HepG2 (cell line): ENCODE results near the gene GPER1. TPM values are rescaled to one million over a fixed set of nuclear protein-coding genes. Genes with fewer than 3 reads are reported as not detected.

Experiments used
- ATAC-seq: fragments of 200-7000 bp; cut with Tn5 transposase; 3 replicates; pipeline ENCODE4 v1.9.1; 2020; ENCODE audit warnings: mild to moderate bottlenecking, moderate library complexity
- BruUV-seq: library from RNA; stranded (reverse); fragments of 400-500 nt; replicated peaks from 2 replicates; lab custom pipeline; 2021; lab: Mats Ljungman, UMichigan
- CTCF ChIA-PET: fragments of 300-600 bp; formaldehyde crosslinking; extraction: SDS; loops from one replicate; lab custom pipeline; 2021; ENCODE audit warnings: low total read pairs, inconsistent platforms, low intra/inter-chr PET ratio; lab: Yijun Ruan, JAX
- POLR2A ChIA-PET: fragments of 350-600 bp; sonication (Branson Sonifier 250); formaldehyde crosslinking; loops from one replicate; lab custom pipeline; 2020; ENCODE audit warnings: antibody characterized with exemption, inconsistent platforms; lab: Yijun Ruan, JAX
- DNase-seq: peaks from one replicate; pipeline ENCODE4 v3.0.0-alpha.2; 2015; ENCODE audit warnings: low spot score
- FAIRE-seq: peaks from 3 replicates; lab custom pipeline; 2011; peaks lifted over from hg19 to GRCh38; lab: Jason Lieb, UNC
- H2AFZ ChIP-seq: one replicate; pipeline ENCODE4 v1.6.1; 2011; ENCODE audit warnings: low read length, inconsistent platforms
- H3K27ac ChIP-seq: fragments of 300-600 bp; 3 replicates; pipeline ENCODE4 v1.8.0; 2011; ENCODE audit warnings: mixed run types, mild to moderate bottlenecking, mixed read lengths, low read length, inconsistent platforms; ENCODE audit not compliant: insufficient read depth; ENCODE audit errors: extremely low read length
- H3K27me3 ChIP-seq, 2 experiments: fragments of 200-600 bp in 1 of 2; 2 replicates in 1 of 2; 3 replicates in 1 of 2; pipeline versions ENCODE4 v1.6.0 to v1.8.0; 2011; ENCODE audit warnings: low read length in 2 of 2, mild to moderate bottlenecking in 2 of 2, moderate library complexity in 2 of 2, inconsistent platforms in 1 of 2; ENCODE audit not compliant: insufficient read depth in 2 of 2, control insufficient read depth in 1 of 2
- H3K36me3 ChIP-seq, 2 experiments: fragments of 200-600 bp in 1 of 2; replicated peaks in 1 of 2; 2 replicates in 1 of 2; 3 replicates in 1 of 2; pipeline versions ENCODE4 v1.5.1 to v1.8.0; 2011; ENCODE audit warnings: low read length in 2 of 2, inconsistent platforms in 1 of 2; ENCODE audit not compliant: insufficient read depth in 2 of 2, control insufficient read depth in 1 of 2
- H3K4me1 ChIP-seq: 2 replicates; pipeline ENCODE4 v1.5.1; 2012; ENCODE audit warnings: low read length, inconsistent platforms; ENCODE audit not compliant: insufficient read depth
- H3K4me2 ChIP-seq: 2 replicates; pipeline ENCODE4 v1.6.0; 2011; ENCODE audit warnings: low read depth, low read length, inconsistent platforms
- H3K4me3 ChIP-seq, 3 experiments: fragments of 200-600 bp in 1 of 3; sonication (generic), shearing (Covaris generic) in 1 of 3; replicated peaks in 1 of 3; 2 replicates each; pipeline ENCODE4 v1.5.1; 2011 to 2016; ENCODE audit warnings: low read length in 3 of 3, inconsistent platforms in 2 of 3, low read depth in 2 of 3, mild to moderate bottlenecking in 2 of 3, control low read depth in 1 of 3, mixed read lengths in 1 of 3; ENCODE audit not compliant: insufficient read depth in 1 of 3
- H3K79me2 ChIP-seq: one replicate; pipeline ENCODE4 v1.6.1; 2011; ENCODE audit warnings: low read length, inconsistent platforms; ENCODE audit not compliant: insufficient read depth
- H3K9ac ChIP-seq: 2 replicates; pipeline ENCODE4 v1.6.0; 2011; ENCODE audit warnings: mild to moderate bottlenecking, low read depth, low read length, inconsistent platforms; ENCODE audit not compliant: insufficient read depth
- H3K9me3 ChIP-seq: 2 replicates; pipeline ENCODE4 v1.5.1; 2012; ENCODE audit warnings: mild to moderate bottlenecking, low read length
- H4K20me1 ChIP-seq: 2 replicates; pipeline ENCODE4 v1.6.0; 2011; ENCODE audit warnings: inconsistent platforms, mild to moderate bottlenecking, low read length, moderate library complexity; ENCODE audit not compliant: insufficient read depth
- AGO2 ChIP-seq: fragments of 200-400 bp; formaldehyde crosslinking; optimal IDR thresholded peaks from 2 replicates; pipeline ENCODE3; 2017; ENCODE audit warnings: mild to moderate bottlenecking, low read depth, low read length, moderate library complexity
- CBX5 ChIP-seq: sonication (generic); formaldehyde crosslinking; IDR thresholded peaks from 2 replicates; pipeline ENCODE4 v1.4.0; 2020; ENCODE audit warnings: missing genetic modification reagents, borderline replicate concordance
- CEBPG ChIP-seq: IDR thresholded peaks from 2 replicates; pipeline ENCODE4 v1.6.1; 2016
- MED1 ChIP-seq: sonication (generic); formaldehyde crosslinking; IDR thresholded peaks from 2 replicates; pipeline ENCODE4 v1.4.0; 2020; ENCODE audit warnings: missing genetic modification reagents
- MZF1 ChIP-seq: sonication (generic); formaldehyde crosslinking; IDR thresholded peaks from 2 replicates; pipeline ENCODE4 v1.8.1; 2023; ENCODE audit warnings: mild to moderate bottlenecking, missing genetic modification reagents, borderline replicate concordance
- PHF8 ChIP-seq: sonication (generic); formaldehyde crosslinking; IDR thresholded peaks from 2 replicates; pipeline ENCODE4 v1.5.0; 2020; ENCODE audit warnings: missing genetic modification reagents
- ZKSCAN5 ChIP-seq: sonication (generic); formaldehyde crosslinking; IDR thresholded peaks from 2 replicates; pipeline ENCODE4 v1.5.1; 2020; ENCODE audit warnings: mild to moderate bottlenecking, missing genetic modification reagents
- ZNF10 ChIP-seq: sonication (generic); formaldehyde crosslinking; IDR thresholded peaks from 2 replicates; pipeline ENCODE4 v1.4.0; 2020; ENCODE audit warnings: mild to moderate bottlenecking, low read depth, missing genetic modification reagents, borderline replicate concordance
- ZNF563 ChIP-seq: sonication (generic); formaldehyde crosslinking; IDR thresholded peaks from 2 replicates; pipeline ENCODE4 v1.8.0; 2022; ENCODE audit warnings: mild to moderate bottlenecking, moderate library complexity, missing genetic modification reagents
- WGBS: methylation state at CpG from one replicate; pipeline ENCODE4 v1.1.6; 2017; ENCODE audit warnings: low lambda C conversion rate; 5-methylcytosine and 5-hydroxymethylcytosine counted together
- in situ Hi-C: cut with HindIII; loops from 2 replicates; pipeline ENCODE4 v1.10.0; 2017; ENCODE audit warnings: low pct_unique_long_range_greater_than_20kb; ENCODE audit not compliant: extremely low pct_ligation_motif_present
- intact Hi-C: fragments of 100-400 bp; cut with micrococcal nuclease; formaldehyde crosslinking; loops from one replicate; pipeline ENCODE4 v1.10.0; 2022; ENCODE audit not compliant: unreplicated experiment
- polyA plus RNA-seq, 8 experiments: library from polyadenylated mRNA; depleted of rRNA in 3 of 8; stranded (reverse) in 7 of 8; unstranded in 1 of 8; fragments of >200 nt; fragmentation: Illumina TruSeq in 4 of 8; extraction: Trizol in 4 of 8; gene quantifications; 2 replicates each; pipeline versions ENCODE4 v1.2.1 to v1.2.3, GENCODE V29; 2011 to 2016; ENCODE audit warnings: low read depth in 4 of 8, missing spikeins in 1 of 8, mixed read lengths in 1 of 8; ENCODE audit not compliant: insufficient read depth in 1 of 8
- total RNA-seq, 5 experiments: library from RNA; depleted of rRNA; stranded (reverse); fragments of >200 nt; fragmentation: Illumina TruSeq; extraction: Trizol; gene quantifications; 2 replicates each; pipeline ENCODE4 v1.2.3, GENCODE V29; 2016; ENCODE audit warnings: low read depth in 1 of 5
- TF ChIP-seq, protein P1 (sequence below): sonication (generic); formaldehyde crosslinking; IDR thresholded peaks from 2 replicates; pipeline ENCODE4 v1.5.0; 2020; ENCODE audit warnings: mild to moderate bottlenecking, missing genetic modification reagents, borderline replicate concordance
- TF ChIP-seq, protein P2 (sequence below), 2 experiments: sonication (generic) in 1 of 2; formaldehyde crosslinking in 1 of 2; IDR thresholded peaks; 2 replicates each; pipeline versions ENCODE4 v1.5.1 to v1.6.1; 2011 to 2020; ENCODE audit warnings: borderline replicate concordance in 1 of 2, low read depth in 1 of 2, low read length in 1 of 2, mild to moderate bottlenecking in 1 of 2, missing genetic modification reagents in 1 of 2, moderate library complexity in 1 of 2

GPER1 gene
- total and polyA plus RNA-seq, 2 of the 13 experiments (the other 11 are each of a cell fraction or from before 2014, with no cell fraction given): 12.7 to 19.7 TPM

DNA sequence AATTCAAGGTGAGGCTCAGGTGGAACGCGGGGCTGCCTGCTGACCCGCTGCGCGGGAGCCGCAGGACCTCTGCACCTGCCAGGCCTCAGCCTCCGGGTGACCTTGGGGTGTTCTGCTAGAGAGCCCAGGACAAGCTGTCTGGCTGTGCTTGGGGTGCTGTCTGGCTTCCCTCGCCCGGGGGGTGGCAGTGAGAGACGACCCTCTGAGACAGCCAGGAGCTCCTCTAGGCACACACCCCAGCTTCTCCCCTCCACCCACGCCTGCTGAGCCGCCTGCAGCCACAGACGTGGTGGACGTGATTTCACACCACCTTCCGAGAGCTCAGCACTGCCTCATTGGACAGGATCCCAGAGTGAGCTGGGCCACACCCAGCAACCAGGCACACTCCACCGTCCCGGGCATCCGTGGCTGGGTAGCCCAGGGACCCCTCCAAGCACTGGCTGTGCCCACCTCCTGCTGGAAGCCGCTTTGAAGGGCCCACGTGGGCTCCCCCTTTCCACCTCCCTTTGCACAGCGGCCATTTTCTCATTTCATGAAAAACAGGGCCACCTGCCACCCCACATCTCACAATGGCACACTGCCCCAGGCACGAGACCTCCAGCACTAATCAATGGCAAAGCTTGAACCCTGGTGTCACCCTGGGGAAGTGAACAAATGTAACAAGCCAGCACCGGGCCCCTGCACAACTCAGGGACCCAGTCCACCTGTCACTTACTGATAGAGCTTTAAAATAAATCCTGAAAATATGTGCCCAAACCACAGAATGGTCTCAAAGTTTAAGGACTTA lies 37.1 kb downstream of the GPER1 start:
- Histone ChIP-seq H3K36me3 (peaks cover 14 to 30% of the 10 kb centered on the region in 2 experiments; a peak in 4 of 5 replicates), H2AFZ (no peak overlapping the region), H4K20me1 (0 out of 2 replicates have a peak, but pooled peaks cover 2% of the 10 kb centered on the region), H3K4me2 (no peak overlapping the region), H3K9me3 (no peaks in the 10 kb centered on the region), H3K27me3 (no peaks in the 10 kb centered on the region), H3K79me2 (peaks cover 18% of the 10 kb centered on the region), H3K4me3 (no peak overlapping the region), H3K27ac (no peak overlapping the region), H3K9ac (no peak overlapping the region), H3K4me1 (no peaks in the 10 kb centered on the region)
- DNase-seq: no peak
- TF ChIP-seq AGO2: peak; percentile 38
- TF ChIP-seq ZNF10 (CRISPR knock-in tag): no peak
- FAIRE-seq: no peak
- no peak for ATAC-seq
- intact Hi-C loops (no loop called here), in situ Hi-C loops (no loop called here)
- BruUV-seq: no TSS peak
- 97% methylated on average over 19 of the region's 23 CpGs for WGBS
- POLR2A ChIA-PET: interaction anchor here (1.1 kb wide), 1 partner anchor 14 kb away, joined by 3 read pairs; a partner anchor contains a TSS
- CTCF ChIA-PET: no interaction called here

DNA sequence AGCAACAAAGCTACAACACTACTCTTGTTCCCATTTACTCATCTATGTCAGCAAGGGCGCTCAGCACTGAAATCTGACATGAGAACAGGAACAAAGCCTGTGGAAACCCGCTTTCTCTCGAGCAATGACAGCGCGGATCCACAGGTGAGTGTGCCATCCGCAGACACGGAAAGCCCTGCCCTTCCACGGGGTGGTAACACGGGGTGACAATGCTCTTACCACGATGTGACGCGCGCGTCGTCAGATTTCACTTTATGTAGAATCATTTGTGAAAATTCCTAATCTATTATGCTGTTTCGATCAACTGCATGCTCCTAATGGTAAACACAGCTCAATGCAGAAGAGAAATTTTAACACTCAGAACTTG lies 37.7 kb downstream of the GPER1 start:
- ChIA-PET CTCF (no interaction called here), POLR2A (no interaction called here)
- in situ Hi-C loops: no loop called here
- DNase-seq (no peak), FAIRE-seq (no peak), ATAC-seq (no peak)
- Histone ChIP-seq H3K79me2 (peaks cover 15% of the 10 kb centered on the region), H4K20me1 (0 out of 2 replicates have a peak, but pooled peaks cover 2% of the 10 kb centered on the region), H3K4me2 (no peak overlapping the region), H3K4me3 (no peak overlapping the region), H3K4me1 (no peaks in the 10 kb centered on the region), H3K27ac (no peak overlapping the region), H2AFZ (no peak overlapping the region), H3K9me3 (no peaks in the 10 kb centered on the region), H3K9ac (no peak overlapping the region), H3K36me3 (peaks cover 16 to 27% of the 10 kb centered on the region in 2 experiments; a peak in 4 of 5 replicates), H3K27me3 (no peaks in the 10 kb centered on the region)
- intact Hi-C loops: no loop called here
- no TSS peak for BruUV-seq
- 94% methylated on average over 16 of the region's 16 CpGs for WGBS
- TF ChIP-seq ZKSCAN5 (CRISPR knock-in tag): no peak
- no peak for TF ChIP-seq MED1 (CRISPR knock-in tag)
- no peak for TF ChIP-seq PHF8 (CRISPR knock-in tag)
- no peak for TF ChIP-seq ZNF563
- no peak for TF ChIP-seq CBX5 (CRISPR knock-in tag)
- no peak for TF ChIP-seq MZF1
- TF ChIP-seq CEBPG: no peak
- TF ChIP-seq, protein P1, sequence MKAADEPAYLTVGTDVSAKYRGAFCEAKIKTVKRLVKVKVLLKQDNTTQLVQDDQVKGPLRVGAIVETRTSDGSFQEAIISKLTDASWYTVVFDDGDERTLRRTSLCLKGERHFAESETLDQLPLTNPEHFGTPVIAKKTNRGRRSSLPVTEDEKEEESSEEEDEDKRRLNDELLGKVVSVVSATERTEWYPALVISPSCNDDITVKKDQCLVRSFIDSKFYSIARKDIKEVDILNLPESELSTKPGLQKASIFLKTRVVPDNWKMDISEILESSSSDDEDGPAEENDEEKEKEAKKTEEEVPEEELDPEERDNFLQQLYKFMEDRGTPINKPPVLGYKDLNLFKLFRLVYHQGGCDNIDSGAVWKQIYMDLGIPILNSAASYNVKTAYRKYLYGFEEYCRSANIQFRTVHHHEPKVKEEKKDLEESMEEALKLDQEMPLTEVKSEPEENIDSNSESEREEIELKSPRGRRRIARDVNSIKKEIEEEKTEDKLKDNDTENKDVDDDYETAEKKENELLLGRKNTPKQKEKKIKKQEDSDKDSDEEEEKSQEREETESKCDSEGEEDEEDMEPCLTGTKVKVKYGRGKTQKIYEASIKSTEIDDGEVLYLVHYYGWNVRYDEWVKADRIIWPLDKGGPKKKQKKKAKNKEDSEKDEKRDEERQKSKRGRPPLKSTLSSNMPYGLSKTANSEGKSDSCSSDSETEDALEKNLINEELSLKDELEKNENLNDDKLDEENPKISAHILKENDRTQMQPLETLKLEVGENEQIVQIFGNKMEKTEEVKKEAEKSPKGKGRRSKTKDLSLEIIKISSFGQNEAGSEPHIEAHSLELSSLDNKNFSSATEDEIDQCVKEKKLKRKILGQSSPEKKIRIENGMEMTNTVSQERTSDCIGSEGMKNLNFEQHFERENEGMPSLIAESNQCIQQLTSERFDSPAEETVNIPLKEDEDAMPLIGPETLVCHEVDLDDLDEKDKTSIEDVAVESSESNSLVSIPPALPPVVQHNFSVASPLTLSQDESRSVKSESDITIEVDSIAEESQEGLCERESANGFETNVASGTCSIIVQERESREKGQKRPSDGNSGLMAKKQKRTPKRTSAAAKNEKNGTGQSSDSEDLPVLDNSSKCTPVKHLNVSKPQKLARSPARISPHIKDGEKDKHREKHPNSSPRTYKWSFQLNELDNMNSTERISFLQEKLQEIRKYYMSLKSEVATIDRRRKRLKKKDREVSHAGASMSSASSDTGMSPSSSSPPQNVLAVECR (CRISPR knock-in tag): no peak
- TF ChIP-seq, protein P2, sequence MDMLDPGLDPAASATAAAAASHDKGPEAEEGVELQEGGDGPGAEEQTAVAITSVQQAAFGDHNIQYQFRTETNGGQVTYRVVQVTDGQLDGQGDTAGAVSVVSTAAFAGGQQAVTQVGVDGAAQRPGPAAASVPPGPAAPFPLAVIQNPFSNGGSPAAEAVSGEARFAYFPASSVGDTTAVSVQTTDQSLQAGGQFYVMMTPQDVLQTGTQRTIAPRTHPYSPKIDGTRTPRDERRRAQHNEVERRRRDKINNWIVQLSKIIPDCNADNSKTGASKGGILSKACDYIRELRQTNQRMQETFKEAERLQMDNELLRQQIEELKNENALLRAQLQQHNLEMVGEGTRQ (IDR thresholded peaks at IDR 0.05; ENCODE audit: low read depth, low read length): no peak
- TF ChIP-seq, protein P2 (CRISPR knock-in tag; IDR thresholded peaks at IDR 0.05; ENCODE audit: borderline replicate concordance): no peak
